NB4 (cell line): Measurements from ENCODE around the gene TOMM40.
A peak's percentile ranks its signal among the peaks of the same experiment; 100 is the strongest.
"Not testable (repeated sequence)": the region's sequence is repeated elsewhere in the genome, so short reads cannot be mapped to it uniquely, and the experiment has no call there.

Source experiments
- DNase-seq: peaks from one replicate; pipeline ENCODE4 v3.0.0; 2010; ENCODE audit warnings: low read depth
- H3K4me3 ChIP-seq: one replicate; pipeline ENCODE4 v1.5.1; 2011; ENCODE audit warnings: mild to moderate bottlenecking, low read depth, low read length, moderate library complexity
- MYC ChIP-seq: IDR thresholded peaks from 2 replicates; pipeline ENCODE4 v1.6.1; 2011; ENCODE audit warnings: low read depth, low read length
- POLR2A ChIP-seq: IDR thresholded peaks from 2 replicates; pipeline ENCODE4 v1.6.1; 2011; ENCODE audit warnings: mild to moderate bottlenecking; ENCODE audit not compliant: insufficient read length; ENCODE audit errors: extremely low read depth
- TF ChIP-seq, protein P1 (sequence below): IDR thresholded peaks from one replicate; pipeline ENCODE4 v1.5.1; 2012; ENCODE audit warnings: low read depth, low read length
- TF ChIP-seq, protein P2 (sequence below): IDR thresholded peaks from 2 replicates; pipeline ENCODE4 v1.6.1; 2011; ENCODE audit warnings: low read depth, low read length

Gene TOMM40

DNA sequence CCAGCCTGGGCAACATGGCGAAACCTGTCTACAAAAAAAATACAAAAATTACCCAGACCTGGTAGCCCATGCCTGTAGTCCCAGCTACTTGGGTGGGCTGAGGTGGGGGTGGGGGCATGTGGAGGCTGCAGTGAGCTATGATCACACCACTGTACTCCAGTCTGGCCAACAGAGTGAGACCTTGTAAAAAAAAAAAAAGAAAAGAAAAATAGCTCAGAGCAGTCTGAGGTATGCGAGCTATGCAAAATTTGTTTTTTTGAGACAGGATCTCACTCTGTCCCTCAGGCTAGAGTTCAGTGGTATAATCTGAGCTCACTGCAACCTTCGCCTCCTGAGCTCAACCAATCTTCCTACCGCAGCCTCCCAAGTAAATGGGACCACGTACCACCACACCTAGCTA is 7.1 kb upstream of the TOMM40 start:
- no peak for DNase-seq
- TF ChIP-seq, protein P1, sequence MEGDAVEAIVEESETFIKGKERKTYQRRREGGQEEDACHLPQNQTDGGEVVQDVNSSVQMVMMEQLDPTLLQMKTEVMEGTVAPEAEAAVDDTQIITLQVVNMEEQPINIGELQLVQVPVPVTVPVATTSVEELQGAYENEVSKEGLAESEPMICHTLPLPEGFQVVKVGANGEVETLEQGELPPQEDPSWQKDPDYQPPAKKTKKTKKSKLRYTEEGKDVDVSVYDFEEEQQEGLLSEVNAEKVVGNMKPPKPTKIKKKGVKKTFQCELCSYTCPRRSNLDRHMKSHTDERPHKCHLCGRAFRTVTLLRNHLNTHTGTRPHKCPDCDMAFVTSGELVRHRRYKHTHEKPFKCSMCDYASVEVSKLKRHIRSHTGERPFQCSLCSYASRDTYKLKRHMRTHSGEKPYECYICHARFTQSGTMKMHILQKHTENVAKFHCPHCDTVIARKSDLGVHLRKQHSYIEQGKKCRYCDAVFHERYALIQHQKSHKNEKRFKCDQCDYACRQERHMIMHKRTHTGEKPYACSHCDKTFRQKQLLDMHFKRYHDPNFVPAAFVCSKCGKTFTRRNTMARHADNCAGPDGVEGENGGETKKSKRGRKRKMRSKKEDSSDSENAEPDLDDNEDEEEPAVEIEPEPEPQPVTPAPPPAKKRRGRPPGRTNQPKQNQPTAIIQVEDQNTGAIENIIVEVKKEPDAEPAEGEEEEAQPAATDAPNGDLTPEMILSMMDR, result no peak
- H3K4me3 ChIP-seq, result no peak overlapping the region

DNA sequence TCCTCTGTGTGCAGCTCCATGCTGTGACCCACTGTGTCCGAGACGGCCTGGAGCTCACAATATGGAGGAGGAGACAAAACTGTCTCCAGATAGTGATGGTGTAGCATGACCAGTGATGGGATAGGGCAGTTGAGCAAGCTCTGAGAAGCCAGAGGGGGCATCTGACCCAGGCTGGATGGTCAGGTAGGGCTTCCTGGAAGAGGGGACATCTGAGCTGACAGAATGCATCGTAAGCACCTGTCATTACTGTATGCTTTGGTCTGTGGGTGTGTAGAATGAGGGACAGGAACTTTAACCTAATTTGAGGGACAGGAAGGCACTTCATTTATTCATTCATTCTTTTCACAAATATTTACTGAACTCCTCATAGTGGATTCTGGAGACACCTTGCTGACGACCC is 6.5 kb upstream of the TOMM40 start:
- TF ChIP-seq, protein P1, result no peak
- no peak for TF ChIP-seq POLR2A
- TF ChIP-seq, protein P2, sequence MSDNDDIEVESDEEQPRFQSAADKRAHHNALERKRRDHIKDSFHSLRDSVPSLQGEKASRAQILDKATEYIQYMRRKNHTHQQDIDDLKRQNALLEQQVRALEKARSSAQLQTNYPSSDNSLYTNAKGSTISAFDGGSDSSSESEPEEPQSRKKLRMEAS, result no peak
- no peak for TF ChIP-seq MYC
- no peak overlapping the region for H3K4me3 ChIP-seq
- no peak for DNase-seq

DNA sequence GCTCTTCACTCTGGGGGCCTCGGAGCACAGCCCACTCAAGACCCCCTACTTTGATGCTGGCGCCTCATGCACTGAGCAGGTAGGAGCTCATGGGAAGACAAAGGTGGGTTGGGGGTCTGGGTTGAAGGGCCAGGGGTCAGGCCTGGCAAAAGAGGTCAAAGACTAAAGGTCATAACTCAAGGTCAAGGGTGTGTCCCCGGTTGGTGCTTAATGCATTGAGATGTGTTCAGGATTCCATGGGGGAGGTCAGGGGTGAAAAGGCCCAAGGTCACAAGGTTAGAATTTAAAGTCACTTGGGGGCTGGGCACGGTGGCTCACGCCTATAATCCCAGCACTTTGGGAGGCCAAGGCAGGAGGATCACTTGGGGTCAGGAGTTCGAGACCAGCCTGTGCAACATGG is 4.9 kb upstream of the TOMM40 start:
- no peak for DNase-seq
- TF ChIP-seq, protein P1, result no peak
- TF ChIP-seq POLR2A (no peak), MYC (no peak)
- TF ChIP-seq, protein P2, result no peak

DNA sequence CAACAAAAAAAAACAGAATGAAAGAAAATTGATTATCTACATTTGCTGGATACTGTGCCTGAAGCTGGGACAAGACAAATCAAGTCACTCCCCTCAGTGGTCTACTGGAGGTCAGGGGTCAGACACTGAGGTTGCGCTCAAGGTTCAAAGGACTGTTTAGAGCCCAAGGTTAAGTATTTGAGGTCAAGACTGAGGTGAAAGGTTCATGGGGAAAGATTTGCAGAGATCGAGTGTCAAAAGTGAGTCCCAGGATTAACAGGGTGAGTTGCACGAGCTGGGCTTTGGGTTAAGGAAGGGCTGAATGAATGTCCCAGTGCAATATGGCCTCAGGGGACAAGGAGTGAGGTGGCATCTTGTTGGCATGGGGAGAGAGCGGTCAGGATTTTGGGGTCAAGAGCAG is 3.4 kb upstream of the TOMM40 start:
- TF ChIP-seq, protein P1, result no peak
- TF ChIP-seq POLR2A (no peak), MYC (no peak)
- TF ChIP-seq, protein P2, result no peak
- DNase-seq, result no peak
- H3K4me3 ChIP-seq, result no peak overlapping the region

More for the DNA sequence above, 4.9 kb upstream of the TOMM40 start:
- H3K4me3 ChIP-seq, result no peak overlapping the region

DNA sequence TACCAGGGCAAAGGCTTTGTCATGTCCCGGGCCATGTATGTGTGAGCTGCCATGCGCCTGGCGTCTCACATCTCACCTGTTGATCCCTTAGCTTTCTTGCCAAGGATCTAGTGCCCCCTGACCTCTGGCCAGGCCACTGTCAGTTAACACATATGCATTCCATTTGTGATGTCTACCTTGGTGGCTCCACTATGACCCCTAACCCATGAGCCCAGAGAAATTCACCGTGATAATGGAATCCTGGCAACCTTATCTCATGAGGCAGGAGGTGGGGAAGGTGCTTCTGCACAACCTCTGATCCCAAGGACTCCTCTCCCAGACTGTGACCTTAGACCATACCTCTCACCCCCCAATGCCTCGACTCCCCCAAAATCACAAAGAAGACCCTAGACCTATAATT is 2.7 kb upstream of the TOMM40 start:
- not testable (repeated sequence) for H3K4me3 ChIP-seq, DNase-seq

DNA sequence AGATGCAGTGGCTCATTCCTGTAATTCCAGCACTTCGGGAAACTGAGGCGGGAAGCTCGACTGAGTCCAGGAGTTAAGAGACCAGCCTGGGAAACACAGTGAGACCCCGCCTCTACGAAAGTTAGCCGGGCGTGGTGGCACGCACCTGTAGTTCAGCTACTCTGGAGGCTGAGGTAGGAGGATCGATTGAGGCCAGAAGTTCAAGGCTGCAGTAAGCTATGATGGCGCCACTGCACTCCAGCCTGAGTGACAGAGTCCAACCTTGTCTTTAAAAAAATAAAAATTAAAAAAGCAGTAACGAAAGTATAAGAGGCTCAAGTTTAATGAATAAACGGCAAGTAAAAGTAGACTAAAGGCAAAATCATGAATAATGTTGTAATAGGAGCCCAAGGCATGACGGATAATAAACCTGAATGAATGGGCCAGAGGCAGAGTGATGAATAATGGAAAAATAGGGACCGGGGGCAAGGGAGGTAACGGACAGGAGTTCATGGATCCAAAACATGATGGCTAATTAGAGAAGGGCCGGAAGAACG is 1.2 kb upstream of the TOMM40 start:
- DNase-seq, result no peak
- peak overlapping the region; percentile 59 for H3K4me3 ChIP-seq
- TF ChIP-seq, protein P1, result no peak
- no peak for TF ChIP-seq MYC
- TF ChIP-seq, protein P2, result no peak
- TF ChIP-seq POLR2A, result no peak

DNA sequence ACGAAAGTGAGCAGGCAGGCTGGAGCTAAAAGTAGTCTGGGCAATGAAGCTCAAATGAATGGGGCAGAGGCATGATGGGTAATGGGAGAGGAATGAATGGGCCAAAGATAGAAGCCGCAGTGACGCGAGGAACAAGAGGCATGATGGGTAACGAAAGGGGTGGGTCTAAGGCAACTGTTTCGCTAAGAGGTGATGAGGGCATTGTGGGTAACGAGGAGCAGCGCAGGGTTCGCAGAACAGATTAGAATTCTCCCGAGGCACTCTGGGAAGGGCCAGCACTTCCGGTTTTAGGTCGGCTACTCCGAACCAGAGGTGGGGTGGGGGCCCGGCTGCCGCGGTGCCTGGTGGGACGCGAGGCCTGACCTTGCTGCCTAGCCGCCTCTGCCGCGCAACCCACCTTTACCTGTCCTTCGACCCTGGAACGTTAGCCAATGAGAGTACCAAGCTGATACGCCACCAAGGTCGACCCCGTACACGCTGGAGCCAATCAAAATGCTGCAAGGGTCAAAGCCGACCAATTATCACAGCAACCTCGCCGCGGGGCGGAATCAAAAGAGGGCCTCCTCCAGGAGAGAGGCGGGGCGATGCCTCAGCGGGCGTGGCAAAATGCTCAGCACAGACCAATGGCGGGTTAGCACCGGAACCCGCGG is 563 bp upstream of the TOMM40 start:
- TF ChIP-seq POLR2A (peak; percentile 41), MYC (no peak)
- TF ChIP-seq, protein P1, result no peak
- TF ChIP-seq, protein P2, result peak; percentile 41; the same call in 1 of the 2 replicates
- DNase-seq, result peak; percentile 99
- H3K4me3 ChIP-seq, result peak overlapping the region; percentile 59
